Measurements from ENCODE around the gene CDYL2.

Gene CDYL2

DNA sequence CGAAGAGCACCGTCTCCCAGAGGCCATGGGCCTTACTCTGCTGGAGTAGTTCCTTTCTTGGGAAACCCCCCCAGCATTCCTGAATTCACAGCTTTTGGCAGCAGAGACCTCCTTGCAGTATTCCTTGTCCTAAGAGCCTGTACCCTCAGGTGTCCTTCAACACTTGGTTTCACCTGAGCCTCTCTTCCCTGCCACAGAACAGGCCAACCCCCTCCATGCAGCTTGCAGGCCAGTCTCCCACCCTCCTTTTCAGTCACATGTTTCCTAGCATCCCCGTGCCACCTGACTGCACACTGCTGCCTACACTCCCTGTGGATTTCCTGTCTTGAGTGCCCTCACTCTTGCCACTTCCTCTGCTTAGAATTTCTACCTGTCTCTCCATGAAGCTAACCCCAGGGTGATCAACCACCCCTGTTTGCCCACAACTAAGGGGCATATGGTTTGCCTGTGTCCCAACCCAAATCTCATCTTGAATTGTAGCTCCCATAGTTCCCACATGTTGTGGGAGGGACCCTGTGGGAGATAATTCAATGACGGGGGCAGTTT lies 198.1 kb downstream of the CDYL2 start:
- H2AFZ ChIP-seq (ENCODE audit: low read depth, low read length): no peak overlapping the region
- TF ChIP-seq EZH2phosphoT487 (IDR thresholded peaks at IDR 0.05; ENCODE audit: low read depth): no peak
- TF ChIP-seq, protein P1, sequence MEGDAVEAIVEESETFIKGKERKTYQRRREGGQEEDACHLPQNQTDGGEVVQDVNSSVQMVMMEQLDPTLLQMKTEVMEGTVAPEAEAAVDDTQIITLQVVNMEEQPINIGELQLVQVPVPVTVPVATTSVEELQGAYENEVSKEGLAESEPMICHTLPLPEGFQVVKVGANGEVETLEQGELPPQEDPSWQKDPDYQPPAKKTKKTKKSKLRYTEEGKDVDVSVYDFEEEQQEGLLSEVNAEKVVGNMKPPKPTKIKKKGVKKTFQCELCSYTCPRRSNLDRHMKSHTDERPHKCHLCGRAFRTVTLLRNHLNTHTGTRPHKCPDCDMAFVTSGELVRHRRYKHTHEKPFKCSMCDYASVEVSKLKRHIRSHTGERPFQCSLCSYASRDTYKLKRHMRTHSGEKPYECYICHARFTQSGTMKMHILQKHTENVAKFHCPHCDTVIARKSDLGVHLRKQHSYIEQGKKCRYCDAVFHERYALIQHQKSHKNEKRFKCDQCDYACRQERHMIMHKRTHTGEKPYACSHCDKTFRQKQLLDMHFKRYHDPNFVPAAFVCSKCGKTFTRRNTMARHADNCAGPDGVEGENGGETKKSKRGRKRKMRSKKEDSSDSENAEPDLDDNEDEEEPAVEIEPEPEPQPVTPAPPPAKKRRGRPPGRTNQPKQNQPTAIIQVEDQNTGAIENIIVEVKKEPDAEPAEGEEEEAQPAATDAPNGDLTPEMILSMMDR (IDR thresholded peaks at IDR 0.05; ENCODE audit: low read depth, low read length): no peak
- no peaks in the 10 kb centered on the region for H4K20me1 ChIP-seq (ENCODE audit: insufficient read depth, low read length)
- no peaks in the 10 kb centered on the region for H3K79me2 ChIP-seq (ENCODE audit: low read length)
- H3K4me1 ChIP-seq (ENCODE audit: low read length): no peaks in the 10 kb centered on the region
- no peaks in the 10 kb centered on the region for H3K36me3 ChIP-seq (replicated peaks; ENCODE audit: low read depth, low read length)
- no peaks in the 10 kb centered on the region for H3K27me3 ChIP-seq (ENCODE audit: low read depth, low read length)
- H3K4me2 ChIP-seq (ENCODE audit: low read length): no peak overlapping the region
- no peak overlapping the region for H3K9ac ChIP-seq (ENCODE audit: low read length)
- H3K27ac ChIP-seq (ENCODE audit: low read length): no peak overlapping the region
- H3K9me3 ChIP-seq (ENCODE audit: insufficient read depth, low read length): no peaks in the 10 kb centered on the region
- no peak overlapping the region for H3K4me3 ChIP-seq (ENCODE audit: low read length)

DNA sequence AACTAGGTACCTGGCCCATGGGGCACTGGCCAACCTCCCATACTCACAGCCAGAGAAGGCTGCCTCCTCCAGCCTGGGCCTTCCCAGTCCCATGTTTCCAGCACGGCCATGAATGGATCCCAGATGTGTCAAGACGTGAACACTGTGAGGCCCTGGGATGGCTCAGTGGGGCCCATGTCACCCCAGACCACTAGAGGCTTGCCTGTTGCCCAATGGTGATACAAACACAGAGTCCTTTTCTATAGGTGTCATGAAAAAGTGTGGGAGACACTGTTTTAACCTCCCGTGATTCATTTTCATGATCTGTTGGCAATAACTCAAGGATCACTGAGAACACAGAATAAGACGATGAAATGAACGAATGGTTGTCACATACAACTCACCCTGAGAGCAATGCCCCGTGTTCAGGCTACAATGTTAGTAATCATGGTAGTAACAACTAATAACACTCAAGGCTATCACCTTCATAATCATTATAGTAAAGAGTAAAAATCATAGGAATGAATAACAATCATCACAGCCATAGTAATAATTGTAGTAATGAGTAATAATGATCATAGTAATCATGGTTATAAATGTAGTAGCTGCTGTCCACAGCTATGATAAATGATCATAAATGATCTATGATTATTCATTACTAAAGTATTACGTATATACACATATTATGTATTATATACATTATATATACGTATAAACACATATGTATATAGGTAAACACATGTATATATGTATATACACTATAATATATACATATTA lies 199.6 kb downstream of the CDYL2 start:
- Histone ChIP-seq H3K27ac (ENCODE audit: low read length) (no peak overlapping the region), H2AFZ (ENCODE audit: low read depth, low read length) (no peak overlapping the region), H3K4me2 (ENCODE audit: low read length) (no peak overlapping the region), H3K36me3 (replicated peaks; ENCODE audit: low read depth, low read length) (no peaks in the 10 kb centered on the region), H3K9me3 (ENCODE audit: insufficient read depth, low read length) (no peaks in the 10 kb centered on the region), H3K27me3 (ENCODE audit: low read depth, low read length) (no peaks in the 10 kb centered on the region; the same call in 1 of the 2 replicates), H3K4me3 (ENCODE audit: low read length) (no peak overlapping the region), H3K9ac (ENCODE audit: low read length) (no peak overlapping the region), H3K79me2 (ENCODE audit: low read length) (no peaks in the 10 kb centered on the region), H3K4me1 (ENCODE audit: low read length) (no peaks in the 10 kb centered on the region), H4K20me1 (ENCODE audit: insufficient read depth, low read length) (no peaks in the 10 kb centered on the region)
- TF ChIP-seq EZH2phosphoT487 (IDR thresholded peaks at IDR 0.05; ENCODE audit: low read depth): no peak
- TF ChIP-seq, protein P1 (IDR thresholded peaks at IDR 0.05; ENCODE audit: low read depth, low read length): no peak

DNA sequence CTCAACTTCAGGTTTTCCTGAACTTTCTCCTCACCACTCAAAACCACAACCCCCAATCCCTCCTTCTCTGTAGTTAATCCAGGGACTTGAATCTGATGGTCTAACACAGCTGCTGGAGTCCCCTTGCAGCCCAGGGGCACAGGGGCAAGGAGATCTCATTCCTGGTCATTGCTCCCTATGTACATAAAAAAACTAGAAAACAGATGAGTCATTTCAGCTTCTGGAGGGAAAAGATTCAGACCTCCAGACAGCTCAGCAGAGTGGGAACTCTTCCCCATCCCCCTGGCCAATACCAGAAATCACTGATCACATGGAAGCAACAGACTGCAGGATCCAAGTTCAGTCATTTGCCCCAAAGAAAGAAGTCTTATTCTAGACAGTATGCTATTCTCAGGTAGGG lies 201.5 kb downstream of the CDYL2 start:
- Histone ChIP-seq H3K9ac (ENCODE audit: low read length) (no peak overlapping the region), H3K36me3 (replicated peaks; ENCODE audit: low read depth, low read length) (no peaks in the 10 kb centered on the region), H3K4me3 (ENCODE audit: low read length) (no peak overlapping the region), H4K20me1 (ENCODE audit: insufficient read depth, low read length) (no peaks in the 10 kb centered on the region), H3K27ac (ENCODE audit: low read length) (no peak overlapping the region), H3K9me3 (ENCODE audit: insufficient read depth, low read length) (no peaks in the 10 kb centered on the region), H3K27me3 (ENCODE audit: low read depth, low read length) (no peaks in the 10 kb centered on the region; the same call in 1 of the 2 replicates), H3K4me2 (ENCODE audit: low read length) (no peak overlapping the region), H3K79me2 (ENCODE audit: low read length) (no peaks in the 10 kb centered on the region), H3K4me1 (ENCODE audit: low read length) (no peaks in the 10 kb centered on the region), H2AFZ (ENCODE audit: low read depth, low read length) (no peak overlapping the region)
- TF ChIP-seq, protein P1 (IDR thresholded peaks at IDR 0.05; ENCODE audit: low read depth, low read length): no peak
- no peak for TF ChIP-seq EZH2phosphoT487 (IDR thresholded peaks at IDR 0.05; ENCODE audit: low read depth)

DNA sequence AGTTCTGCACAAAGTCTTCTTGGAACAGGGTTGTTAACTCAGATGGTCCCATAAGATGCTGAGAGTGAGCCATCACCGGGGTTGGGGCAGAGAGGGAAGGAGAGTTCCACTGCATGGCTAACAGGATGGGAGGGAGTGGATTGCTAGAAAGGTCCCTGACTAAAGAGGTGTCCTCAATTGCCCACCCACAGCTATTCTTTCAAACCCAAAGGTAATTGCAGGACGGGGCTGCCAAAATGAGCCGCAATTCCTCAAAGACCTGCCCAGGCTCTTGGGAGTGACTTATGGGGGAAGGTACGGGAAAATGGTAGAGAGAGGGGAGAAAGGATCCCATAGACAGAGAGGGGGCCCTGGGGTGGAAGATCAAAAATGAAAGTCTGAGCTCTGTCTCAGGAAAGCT lies 203.2 kb downstream of the CDYL2 start:
- H3K4me2 ChIP-seq (ENCODE audit: low read length): no peak overlapping the region
- no peak for TF ChIP-seq EZH2phosphoT487 (IDR thresholded peaks at IDR 0.05; ENCODE audit: low read depth)
- TF ChIP-seq, protein P1 (IDR thresholded peaks at IDR 0.05; ENCODE audit: low read depth, low read length): no peak
- no peaks in the 10 kb centered on the region for H3K79me2 ChIP-seq (ENCODE audit: low read length)
- H2AFZ ChIP-seq (ENCODE audit: low read depth, low read length): no peak overlapping the region
- no peaks in the 10 kb centered on the region for H3K36me3 ChIP-seq (replicated peaks; ENCODE audit: low read depth, low read length)
- H3K9ac ChIP-seq (ENCODE audit: low read length): no peak overlapping the region
- no peaks in the 10 kb centered on the region for H4K20me1 ChIP-seq (ENCODE audit: insufficient read depth, low read length)
- H3K4me1 ChIP-seq (ENCODE audit: low read length): no peaks in the 10 kb centered on the region
- H3K27me3 ChIP-seq (ENCODE audit: low read depth, low read length): no peaks in the 10 kb centered on the region; the same call in 1 of the 2 replicates
- no peaks in the 10 kb centered on the region for H3K9me3 ChIP-seq (ENCODE audit: insufficient read depth, low read length)
- no peak overlapping the region for H3K27ac ChIP-seq (ENCODE audit: low read length)
- H3K4me3 ChIP-seq (ENCODE audit: low read length): no peak overlapping the region
